HK-2 (cell line): ENCODE results near the gene NEURL4.

ENCODE experiments used
- DNase-seq: peaks from one replicate; pipeline ENCODE4 v3.0.0-alpha.2; 2018; ENCODE audit not compliant: unreplicated experiment

NEURL4 gene

GRCh38 chr17:7304179-7304578, 25.0 kb downstream of the NEURL4 start:
- no peak for DNase-seq

DNA sequence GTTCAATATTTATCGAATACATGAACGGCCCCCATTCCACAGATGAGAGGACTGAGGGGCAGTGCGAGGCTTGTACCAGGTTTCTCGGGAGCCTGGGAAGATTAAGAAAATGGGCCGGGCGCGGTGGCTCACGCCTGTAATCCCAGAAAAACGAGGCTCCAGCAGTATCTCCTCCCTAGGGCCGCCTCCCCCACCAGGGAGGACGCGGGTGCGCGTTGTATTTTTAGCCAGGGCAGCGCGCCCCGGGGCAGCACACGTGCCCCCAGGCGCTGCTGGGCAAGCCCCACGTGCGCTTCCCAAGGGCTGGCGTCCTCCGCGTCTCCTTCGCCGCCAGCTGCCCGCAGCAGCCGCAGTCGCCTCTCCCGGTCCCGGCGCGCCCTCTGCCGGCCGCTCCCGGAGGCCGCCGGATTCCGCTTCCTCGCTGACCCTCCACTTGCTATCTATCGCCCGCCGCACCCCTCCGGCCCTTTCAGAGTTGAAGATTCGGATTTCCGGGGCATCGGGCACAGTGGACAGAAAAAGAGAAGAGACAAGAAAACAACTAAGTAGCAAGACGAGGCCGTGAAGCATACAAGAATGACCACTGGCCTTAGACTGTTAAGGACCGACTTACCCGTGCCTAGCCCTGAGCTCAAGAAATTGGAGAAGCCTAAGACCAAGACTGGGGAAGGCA, 32.8 kb downstream of the NEURL4 start:
- peak; percentile 87 for DNase-seq

- no peak for DNase-seq
Observed at GRCh38 chr17:7295230-7296180, 33.6 kb downstream of the NEURL4 start.

- peak; percentile 97 for DNase-seq
Observed at GRCh38 chr17:7294614-7295153, 34.5 kb downstream of the NEURL4 start, which contains the start of gene YBX2. Gene YBX2, minus strand, starts transcription at chr17:7294639. Its CDS starts 139 bp downstream, at chr17:7294500.

GRCh38 chr17:7293816-7294613, 35.1 kb downstream of the NEURL4 start:
- DNase-seq, result peak; percentile 54

- DNase-seq, result peak; percentile 29
Observed at GRCh38 chr17:7293159-7293558, 36.0 kb downstream of the NEURL4 start.

- no peak for DNase-seq
Observed at GRCh38 chr17:7292729-7293128, 36.4 kb downstream of the NEURL4 start.

DNA sequence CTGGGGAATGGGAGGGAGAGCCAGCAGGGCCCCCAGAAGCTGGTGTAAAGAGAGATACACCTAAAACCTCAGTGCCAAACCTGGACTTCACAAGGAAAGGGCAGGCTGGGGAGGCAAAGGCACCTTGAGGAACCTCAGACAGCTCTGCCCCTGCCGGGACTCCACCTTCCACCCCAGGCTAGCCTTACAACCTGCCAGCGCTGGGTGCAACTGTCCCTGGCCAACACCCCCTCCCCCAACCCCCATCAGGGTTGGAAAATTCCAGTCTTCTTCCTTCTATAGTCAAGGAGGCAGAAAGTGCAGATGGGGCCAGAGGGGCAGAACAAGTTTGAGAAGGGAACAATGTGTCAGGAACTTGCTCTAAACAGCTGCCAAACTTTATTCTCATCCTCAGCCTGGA, 36.9 kb downstream of the NEURL4 start:
- no peak for DNase-seq

GRCh38 chr17:7290685-7291084, 38.5 kb downstream of the NEURL4 start:
- DNase-seq, result no peak

DNA sequence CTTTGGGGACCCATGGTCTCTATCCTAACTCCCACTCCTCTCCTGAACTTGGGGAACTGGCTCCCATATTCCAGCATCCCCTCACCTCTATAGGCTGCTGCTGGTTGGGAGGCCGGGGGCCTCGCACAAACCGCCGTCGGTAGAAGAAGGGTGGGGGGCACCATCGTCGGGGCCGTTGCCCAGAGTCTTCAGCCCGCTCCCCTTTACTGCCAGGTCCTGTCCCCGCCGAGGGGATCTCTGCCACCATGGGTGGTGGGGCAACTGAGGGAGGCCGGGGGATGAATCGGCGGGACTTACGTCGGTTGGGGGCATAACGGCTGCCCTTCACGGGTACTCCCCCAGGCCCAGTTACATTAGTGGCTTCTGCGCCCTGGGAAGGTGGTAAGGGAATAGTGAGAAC, 39.0 kb downstream of the NEURL4 start:
- DNase-seq, result no peak

- no peak for DNase-seq
Observed at GRCh38 chr17:7289256-7290032, 39.7 kb downstream of the NEURL4 start.

GRCh38 chr17:7285679-7286078, 43.5 kb downstream of the NEURL4 start:
- no peak for DNase-seq

- no peak for DNase-seq
Observed at GRCh38 chr17:7284911-7285310, 44.2 kb downstream of the NEURL4 start.

DNA sequence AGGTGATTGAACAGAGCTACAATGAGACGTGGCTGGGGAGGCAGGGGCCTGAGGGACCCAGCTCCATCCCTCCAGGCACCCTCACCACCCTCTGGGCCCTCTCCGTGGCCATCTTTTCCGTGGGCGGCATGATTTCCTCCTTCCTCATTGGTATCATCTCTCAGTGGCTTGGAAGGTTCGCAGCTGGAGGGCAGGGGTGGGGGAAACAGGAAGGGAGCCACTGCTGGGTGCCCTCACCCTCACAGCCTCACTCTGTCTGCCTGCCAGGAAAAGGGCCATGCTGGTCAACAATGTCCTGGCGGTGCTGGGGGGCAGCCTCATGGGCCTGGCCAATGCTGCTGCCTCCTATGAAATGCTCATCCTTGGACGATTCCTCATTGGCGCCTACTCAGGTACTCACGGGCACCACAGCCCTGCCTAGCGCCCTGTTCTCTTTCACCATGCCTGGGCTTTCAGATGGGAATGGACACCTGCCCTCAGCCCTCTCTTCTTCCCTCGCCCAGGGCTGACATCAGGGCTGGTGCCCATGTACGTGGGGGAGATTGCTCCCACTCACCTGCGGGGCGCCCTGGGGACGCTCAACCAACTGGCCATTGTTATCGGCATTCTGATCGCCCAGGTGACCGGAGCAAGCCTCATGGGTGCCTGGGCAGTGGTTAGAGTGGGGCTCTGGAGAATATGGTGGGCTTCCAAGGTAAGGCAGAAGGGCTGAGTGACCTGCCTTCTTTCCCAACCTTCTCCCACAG, 45.5 kb downstream of the NEURL4 start:
- no peak for DNase-seq

GRCh38 chr17:7282752-7283321, 46.3 kb downstream of the NEURL4 start:
- DNase-seq, result no peak

- DNase-seq, result peak; percentile 19
Observed at GRCh38 chr17:7281953-7282751, 47.0 kb downstream of the NEURL4 start.

DNA sequence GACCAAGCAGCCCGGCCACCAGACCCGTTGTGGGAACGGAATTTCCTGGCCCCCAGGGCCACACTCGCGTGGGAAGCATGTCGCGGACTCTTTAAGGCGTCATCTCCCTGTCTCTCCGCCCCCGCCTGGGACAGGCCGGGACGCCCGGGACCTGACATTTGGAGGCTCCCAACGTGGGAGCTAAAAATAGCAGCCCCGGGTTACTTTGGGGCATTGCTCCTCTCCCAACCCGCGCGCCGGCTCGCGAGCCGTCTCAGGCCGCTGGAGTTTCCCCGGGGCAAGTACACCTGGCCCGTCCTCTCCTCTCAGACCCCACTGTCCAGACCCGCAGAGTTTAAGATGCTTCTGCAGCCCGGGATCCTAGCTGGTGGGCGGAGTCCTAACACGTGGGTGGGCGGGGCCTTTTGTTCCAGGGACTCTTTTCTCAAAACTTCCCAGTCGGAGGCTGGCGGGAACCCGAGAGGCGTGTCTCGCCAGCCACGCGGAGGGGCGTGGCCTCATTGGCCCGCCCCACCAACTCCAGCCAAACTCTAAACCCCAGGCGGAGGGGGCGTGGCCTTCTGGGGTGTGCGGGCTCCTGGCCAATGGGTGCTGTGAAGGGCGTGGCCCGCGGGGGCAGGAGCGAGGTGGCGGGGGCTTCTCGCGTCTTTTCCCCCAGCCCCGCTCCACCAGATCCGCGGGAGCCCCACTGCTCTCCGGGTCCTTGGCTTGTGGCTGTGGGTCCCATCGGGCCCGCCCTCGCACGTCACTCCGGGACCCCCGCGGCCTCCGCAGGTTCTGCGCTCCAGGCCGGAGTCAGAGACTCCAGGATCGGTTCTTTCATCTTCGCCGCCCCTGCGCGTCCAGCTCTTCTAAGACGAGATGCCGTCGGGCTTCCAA, 47.8 kb downstream of the NEURL4 start, which contains the start of gene SLC2A4:
Gene SLC2A4 (plus strand): TSS at position 645 of the 879 bp plus-strand sequence. CDS start 217 bp downstream, at position 862.
- peak; percentile 91 for DNase-seq

DNA sequence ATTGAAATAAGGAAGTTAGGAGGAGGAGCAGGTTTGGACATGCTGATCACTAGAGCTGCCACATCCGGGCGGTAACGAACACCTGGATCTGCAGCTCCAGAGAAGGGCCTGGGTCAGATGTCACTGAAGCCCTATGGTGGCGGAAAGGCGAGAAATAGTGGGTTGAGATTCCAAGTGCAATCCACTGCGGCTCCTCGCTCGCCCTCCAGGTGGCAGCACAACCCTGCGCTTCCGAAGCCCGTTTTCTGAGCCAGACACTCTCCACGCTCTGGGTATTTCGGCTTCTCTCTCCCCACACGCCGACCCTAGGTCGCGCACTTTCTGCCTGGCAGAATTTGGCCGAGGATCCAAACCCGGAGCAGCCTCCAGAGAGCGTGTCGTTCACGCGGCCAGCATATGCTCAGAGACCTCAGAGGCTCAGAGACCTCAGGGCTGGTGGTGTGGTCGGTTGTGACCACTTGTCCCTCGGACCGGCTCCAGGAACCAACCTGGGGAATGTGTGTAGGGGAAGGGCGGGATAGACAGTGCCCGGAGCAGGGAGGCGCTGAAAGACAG, 48.5 kb downstream of the NEURL4 start:
- peak; percentile 84 for DNase-seq
